ENCODE results near the gene MDN1. TPM values are rescaled to one million over a fixed set of nuclear protein-coding genes. Genes with fewer than 3 reads are reported as not detected.

MDN1 gene
- total and polyA plus RNA-seq, 8 donors = 5.5 to 69.2 (median 17.7) TPM

DNA sequence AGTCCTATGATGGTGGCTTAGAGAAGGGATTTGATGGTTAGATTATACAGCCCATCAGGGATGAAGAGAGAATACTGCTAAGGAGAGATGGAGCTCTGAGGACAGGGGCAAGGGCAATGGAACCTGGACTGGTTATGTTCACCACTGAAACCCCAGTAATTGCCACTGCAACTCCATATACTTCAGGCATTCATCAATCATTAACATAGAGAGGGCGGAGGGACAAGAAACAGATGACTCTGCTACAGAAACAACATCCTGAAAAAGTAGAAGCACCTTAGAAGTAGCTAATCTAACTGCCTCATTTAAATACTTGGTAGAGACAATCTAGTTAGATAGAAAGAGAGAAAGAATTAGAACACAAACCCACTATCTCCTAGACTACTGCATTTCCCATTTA, 89.8 kb downstream of the MDN1 start:
- Histone ChIP-seq H3K27ac (no peak overlapping the region), H3K9me3 (no peaks in the 10 kb centered on the region), H3K4me3 (no peak overlapping the region), H3K36me3 (peaks cover 32 to 97% (median 84%) of the 10 kb centered on the region in 4 donors), H3K4me1 (no peaks in the 10 kb centered on the region), H3K27me3 (no peaks in the 10 kb centered on the region)
- DNase-seq = no peak
- intact Hi-C loops (cut with DNase I; ENCODE audit: low total_unique reads) = no loop called here
- no peak for TF ChIP-seq EP300 (IDR thresholded peaks at IDR 0.05)
- TF ChIP-seq CTCF (IDR thresholded peaks at IDR 0.05) = no peak
- no peak for TF ChIP-seq POLR2A (IDR thresholded peaks at IDR 0.05)
- no peak for TF ChIP-seq POLR2AphosphoS5 (IDR thresholded peaks at IDR 0.05)
- WGBS, 5 donors = 86 to 100% (median 94%) methylated on average over 1 of the region's 1 CpG

GRCh38 chr6:89727501-89727900, 92.1 kb downstream of the MDN1 start:
- TF ChIP-seq EP300 (IDR thresholded peaks at IDR 0.05) (no peak), CTCF (IDR thresholded peaks at IDR 0.05) (no peak), POLR2A (IDR thresholded peaks at IDR 0.05) (no peak), POLR2AphosphoS5 (IDR thresholded peaks at IDR 0.05) (no peak)
- H3K27ac ChIP-seq = no peak overlapping the region
- H3K4me1 ChIP-seq = no peaks in the 10 kb centered on the region
- no peak for DNase-seq
- no peaks in the 10 kb centered on the region for H3K27me3 ChIP-seq
- peaks cover 41 to 100% (median 98%) of the 10 kb centered on the region in 4 donors for H3K36me3 ChIP-seq
- H3K9me3 ChIP-seq = no peaks in the 10 kb centered on the region
- 92 to 97% (median 95%) methylated on average over 7 of the region's 7 CpGs for WGBS, 5 donors
- H3K4me3 ChIP-seq = no peak overlapping the region
- intact Hi-C loops (cut with DNase I; ENCODE audit: low total_unique reads) = no loop called here

- Histone ChIP-seq H3K27me3 (no peaks in the 10 kb centered on the region), H3K4me1 (no peaks in the 10 kb centered on the region), H3K9me3 (no peaks in the 10 kb centered on the region), H3K27ac (no peak overlapping the region), H3K36me3 (peaks cover 35 to 100% (median 97%) of the 10 kb centered on the region in 4 donors), H3K4me3 (no peak overlapping the region)
- no peak for DNase-seq
- intact Hi-C loops (cut with DNase I; ENCODE audit: low total_unique reads) = no loop called here
- TF ChIP-seq CTCF (IDR thresholded peaks at IDR 0.05) (no peak), POLR2A (IDR thresholded peaks at IDR 0.05) (no peak), POLR2AphosphoS5 (IDR thresholded peaks at IDR 0.05) (no peak), EP300 (IDR thresholded peaks at IDR 0.05) (no peak)
- 81 to 91% (median 85%) methylated on average over 3 of the region's 3 CpGs for WGBS, 5 donors
Observed at GRCh38 chr6:89724981-89725380, 94.6 kb downstream of the MDN1 start.

- DNase-seq = no peak
- H3K4me1 ChIP-seq = no peaks in the 10 kb centered on the region
- no peak for TF ChIP-seq POLR2AphosphoS5 (IDR thresholded peaks at IDR 0.05)
- peaks cover 37 to 100% (median 96%) of the 10 kb centered on the region in 4 donors for H3K36me3 ChIP-seq
- H3K4me3 ChIP-seq = no peak overlapping the region
- H3K27ac ChIP-seq = no peak overlapping the region
- no peaks in the 10 kb centered on the region for H3K9me3 ChIP-seq
- H3K27me3 ChIP-seq = no peaks in the 10 kb centered on the region
- 98 to 100% (median 98%) methylated on average over 2 of the region's 2 CpGs for WGBS, 5 donors
- intact Hi-C loops (cut with DNase I; ENCODE audit: low total_unique reads) = no loop called here
Observed at GRCh38 chr6:89723046-89723445, 96.5 kb downstream of the MDN1 start.

GRCh38 chr6:89716532-89716931, 103.1 kb downstream of the MDN1 start:
- Histone ChIP-seq H3K4me1 (no peaks in the 10 kb centered on the region), H3K36me3 (peaks cover 43 to 100% (median 94%) of the 10 kb centered on the region in 4 donors), H3K27ac (no peak overlapping the region), H3K4me3 (no peak overlapping the region), H3K9me3 (no peaks in the 10 kb centered on the region), H3K27me3 (no peaks in the 10 kb centered on the region)
- DNase-seq = no peak
- WGBS, 5 donors = 87 to 100% (median 90%) methylated on average over 3 of the region's 3 CpGs
- TF ChIP-seq POLR2AphosphoS5 (IDR thresholded peaks at IDR 0.05) (no peak), POLR2A (IDR thresholded peaks at IDR 0.05) (no peak), EP300 (IDR thresholded peaks at IDR 0.05) (no peak), CTCF (IDR thresholded peaks at IDR 0.05) (no peak)
- intact Hi-C loops (cut with DNase I; ENCODE audit: low total_unique reads) = no loop called here

All from stomach (tissue), 9 donors.